ENCODE measurements around the gene SYT2.
A peak's percentile ranks its signal among the peaks of the same experiment; 100 is the strongest.

Gene SYT2

GRCh38 chr1:202599669-202600431, 110.4 kb downstream of the SYT2 start:
- DNase-seq: peak; percentile 46 to 65
- no peak for TF ChIP-seq POLR2A (IDR thresholded peaks at IDR 0.05; ENCODE audit: low read length)
- TF ChIP-seq GATA1 (IDR thresholded peaks at IDR 0.05; ENCODE audit: low read depth, low read length): no peak

GRCh38 chr1:202597090-202597761, 113.0 kb downstream of the SYT2 start:
- no peak for DNase-seq

GRCh38 chr1:202596638-202597037, 113.6 kb downstream of the SYT2 start:
- no peak for TF ChIP-seq GATA1 (IDR thresholded peaks at IDR 0.05; ENCODE audit: low read depth, low read length)
- no peak for TF ChIP-seq POLR2A (IDR thresholded peaks at IDR 0.05; ENCODE audit: low read length)
- DNase-seq: no peak

More at GRCh38 chr1:202597090-202597761, 113.0 kb downstream of the SYT2 start:
- TF ChIP-seq POLR2A (IDR thresholded peaks at IDR 0.05; ENCODE audit: low read length): no peak
- TF ChIP-seq GATA1 (IDR thresholded peaks at IDR 0.05; ENCODE audit: low read depth, low read length): no peak

GRCh38 chr1:202593845-202594244, 116.4 kb downstream of the SYT2 start:
- no peak for TF ChIP-seq POLR2A (IDR thresholded peaks at IDR 0.05; ENCODE audit: low read length)
- no peak for TF ChIP-seq GATA1 (IDR thresholded peaks at IDR 0.05; ENCODE audit: low read depth, low read length)
- DNase-seq: no peak

GRCh38 chr1:202592146-202592545, 118.1 kb downstream of the SYT2 start:
- DNase-seq: no peak

GRCh38 chr1:202591515-202591914, 118.7 kb downstream of the SYT2 start:
- DNase-seq: no peak
- TF ChIP-seq POLR2A (IDR thresholded peaks at IDR 0.05; ENCODE audit: low read length): no peak
- TF ChIP-seq GATA1 (IDR thresholded peaks at IDR 0.05; ENCODE audit: low read depth, low read length): no peak

More at GRCh38 chr1:202592146-202592545, 118.1 kb downstream of the SYT2 start:
- TF ChIP-seq GATA1 (IDR thresholded peaks at IDR 0.05; ENCODE audit: low read depth, low read length): no peak

- DNase-seq: no peak
- TF ChIP-seq GATA1 (IDR thresholded peaks at IDR 0.05; ENCODE audit: low read depth, low read length) (no peak), POLR2A (IDR thresholded peaks at IDR 0.05; ENCODE audit: low read length) (no peak)
Observed at GRCh38 chr1:202590975-202591411, 119.3 kb downstream of the SYT2 start.

- TF ChIP-seq POLR2A (IDR thresholded peaks at IDR 0.05; ENCODE audit: low read length) (no peak), GATA1 (IDR thresholded peaks at IDR 0.05; ENCODE audit: low read depth, low read length) (no peak)
- DNase-seq: no peak
Observed at GRCh38 chr1:202590126-202590525, 120.1 kb downstream of the SYT2 start.

- no peak for TF ChIP-seq POLR2A (IDR thresholded peaks at IDR 0.05; ENCODE audit: low read length)
- TF ChIP-seq GATA1 (IDR thresholded peaks at IDR 0.05; ENCODE audit: low read depth, low read length): no peak
- DNase-seq: no peak
Observed at GRCh38 chr1:202589190-202589930, 120.9 kb downstream of the SYT2 start.

GRCh38 chr1:202588503-202589189, 121.6 kb downstream of the SYT2 start:
- no peak for DNase-seq
- TF ChIP-seq POLR2A (IDR thresholded peaks at IDR 0.05; ENCODE audit: low read length) (no peak), GATA1 (IDR thresholded peaks at IDR 0.05; ENCODE audit: low read depth, low read length) (no peak)

- no peak for DNase-seq
- TF ChIP-seq POLR2A (IDR thresholded peaks at IDR 0.05; ENCODE audit: low read length): no peak
- no peak for TF ChIP-seq GATA1 (IDR thresholded peaks at IDR 0.05; ENCODE audit: low read depth, low read length)
Observed at GRCh38 chr1:202587859-202588485, 122.3 kb downstream of the SYT2 start.

- TF ChIP-seq POLR2A (IDR thresholded peaks at IDR 0.05; ENCODE audit: low read length): no peak
- TF ChIP-seq GATA1 (IDR thresholded peaks at IDR 0.05; ENCODE audit: low read depth, low read length): no peak
- DNase-seq: no peak
Observed at GRCh38 chr1:202586871-202587270, 123.4 kb downstream of the SYT2 start.

All from erythroblast (primary cell).